BLaER1 treated with 17β-estradiol and CSF1 and Interleukin-3, amounts not matched to agents 10 nM and 100 nM (cell line): ENCODE results near the gene ATP1B4.

Source experiments
- H3K27ac ChIP-seq, 11 experiments: shearing (Covaris generic); formaldehyde crosslinking; 2 replicates each; pipeline ENCODE4 v1.8.1; 2022
- H3K27me3 ChIP-seq, 11 experiments: shearing (Covaris generic); formaldehyde crosslinking; 2 replicates each; pipeline ENCODE4 v1.8.1; 2022
- H3K36me3 ChIP-seq, 11 experiments: shearing (Covaris generic); formaldehyde crosslinking; 2 replicates each; pipeline ENCODE4 v1.8.1; 2022
- H3K4me1 ChIP-seq, 10 experiments: shearing (Covaris generic); formaldehyde crosslinking; 2 replicates each; pipeline ENCODE4 v1.8.1; 2022
- H3K4me2 ChIP-seq, 11 experiments: shearing (Covaris generic); formaldehyde crosslinking; 2 replicates each; pipeline ENCODE4 v1.8.1; 2022
- H3K4me3 ChIP-seq, 10 experiments: shearing (Covaris generic); formaldehyde crosslinking; 2 replicates each; pipeline ENCODE4 v1.8.1; 2022
- H3K9ac ChIP-seq, 11 experiments: shearing (Covaris generic); formaldehyde crosslinking; 2 replicates each; pipeline ENCODE4 v1.8.1; 2022
- H3K9me3 ChIP-seq, 11 experiments: shearing (Covaris generic); formaldehyde crosslinking; replicated peaks in 1 of 11; 2 replicates each; pipeline ENCODE4 v1.8.1; 2022
- H4K20me1 ChIP-seq, 11 experiments: shearing (Covaris generic); formaldehyde crosslinking; 2 replicates each; pipeline ENCODE4 v1.8.1; 2022
- Cebpa-rat ChIP-seq, 11 experiments: shearing (Covaris generic); IDR thresholded peaks; 2 replicates each; pipeline ENCODE4 v1.8.1; 2022

ATP1B4 gene

GRCh38 chrX:120402369-120402768 is 40.5 kb downstream of the ATP1B4 start:
- Histone ChIP-seq H3K9me3 (peaks cover 8 to 25% (median 19%) of the 10 kb centered on the region in 11 experiments; a peak in 17 of 22 replicates), H3K9ac (no peak overlapping the region), H4K20me1 (no peaks in the 10 kb centered on the region), H3K36me3 (no peaks in the 10 kb centered on the region), H3K27ac (no peak overlapping the region), H3K4me3 (no peak overlapping the region), H3K27me3 (no peaks in the 10 kb centered on the region), H3K4me2 (no peak overlapping the region), H3K4me1 (no peaks in the 10 kb centered on the region)
- no peak for TF ChIP-seq Cebpa-rat (IDR thresholded peaks at IDR 0.05)

GRCh38 chrX:120406638-120407037 is 44.7 kb downstream of the ATP1B4 start:
- no peaks in the 10 kb centered on the region; a peak in 1 of 22 replicates for H3K36me3 ChIP-seq
- H3K4me2 ChIP-seq, result no peak overlapping the region
- H3K9me3 ChIP-seq, result peaks cover 38 to 61% (median 47%) of the 10 kb centered on the region in 11 experiments
- no peak for TF ChIP-seq Cebpa-rat (IDR thresholded peaks at IDR 0.05)
- no peaks in the 10 kb centered on the region for H3K4me1 ChIP-seq
- H3K9ac ChIP-seq, result no peak overlapping the region
- H4K20me1 ChIP-seq, result no peaks in the 10 kb centered on the region
- H3K27me3 ChIP-seq, result no peaks in the 10 kb centered on the region
- H3K4me3 ChIP-seq, result no peak overlapping the region
- H3K27ac ChIP-seq, result no peak overlapping the region

DNA sequence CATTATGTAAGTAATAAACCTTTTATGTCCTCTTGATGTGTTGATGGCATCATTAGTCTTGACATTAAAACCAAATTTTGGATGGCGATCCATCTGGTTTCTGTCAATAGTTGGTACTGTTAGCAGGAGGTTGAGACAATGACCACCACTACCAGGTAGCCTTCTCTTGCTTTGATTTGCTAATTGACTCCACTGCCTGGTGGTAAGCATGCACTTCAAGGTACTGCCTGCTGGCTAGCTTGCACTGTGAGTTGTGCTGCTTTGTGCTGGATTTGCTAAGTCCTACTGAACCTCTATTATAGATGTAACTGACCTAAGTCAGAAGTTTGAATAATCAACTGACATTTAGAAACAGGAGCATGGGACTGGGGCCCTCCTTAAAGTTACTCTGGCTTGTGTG is 46.3 kb downstream of the ATP1B4 start:
- Histone ChIP-seq H3K27ac (no peak overlapping the region), H4K20me1 (no peaks in the 10 kb centered on the region), H3K4me3 (no peak overlapping the region), H3K4me1 (no peaks in the 10 kb centered on the region), H3K36me3 (no peaks in the 10 kb centered on the region; a peak in 1 of 22 replicates), H3K27me3 (no peaks in the 10 kb centered on the region), H3K9ac (no peak overlapping the region), H3K9me3 (peaks cover 38 to 72% (median 48%) of the 10 kb centered on the region in 11 experiments), H3K4me2 (no peak overlapping the region)
- TF ChIP-seq Cebpa-rat (IDR thresholded peaks at IDR 0.05), result no peak

DNA sequence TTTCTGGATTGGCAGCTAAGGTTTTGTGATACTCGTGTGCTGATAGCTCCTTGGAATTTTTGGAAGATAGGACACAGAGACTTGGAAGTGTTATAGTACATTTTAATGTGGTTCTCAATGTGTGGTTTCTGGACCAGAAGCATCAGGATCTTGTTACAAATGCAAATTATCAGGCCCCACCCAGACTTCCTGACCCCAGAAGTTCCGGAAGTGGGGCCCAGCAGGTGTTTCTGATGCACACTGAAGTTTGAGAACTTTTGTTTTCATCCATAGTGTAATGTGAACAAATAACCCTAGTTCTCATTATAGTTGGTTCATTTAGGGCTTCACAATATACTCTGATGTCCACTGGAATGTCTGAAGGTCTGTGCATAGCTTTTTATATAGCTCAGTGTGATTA is 57.6 kb downstream of the ATP1B4 start:
- Histone ChIP-seq H3K4me2 (peak overlapping the region in 7 of 11 experiments; percentile 9 to 40 (median 25); a peak in 8 of 22 replicates), H4K20me1 (no peaks in the 10 kb centered on the region), H3K9ac (no peak overlapping the region), H3K4me1 (peaks cover 0 to 10% (median 8%) of the 10 kb centered on the region in 10 experiments; a peak in 10 of 20 replicates), H3K9me3 (peaks cover 0 to 7% (median 4%) of the 10 kb centered on the region in 11 experiments; a peak in 6 of 22 replicates), H3K27me3 (no peaks in the 10 kb centered on the region), H3K27ac (no peak overlapping the region), H3K4me3 (no peak overlapping the region), H3K36me3 (no peaks in the 10 kb centered on the region)
- TF ChIP-seq Cebpa-rat (IDR thresholded peaks at IDR 0.05), result no peak

DNA sequence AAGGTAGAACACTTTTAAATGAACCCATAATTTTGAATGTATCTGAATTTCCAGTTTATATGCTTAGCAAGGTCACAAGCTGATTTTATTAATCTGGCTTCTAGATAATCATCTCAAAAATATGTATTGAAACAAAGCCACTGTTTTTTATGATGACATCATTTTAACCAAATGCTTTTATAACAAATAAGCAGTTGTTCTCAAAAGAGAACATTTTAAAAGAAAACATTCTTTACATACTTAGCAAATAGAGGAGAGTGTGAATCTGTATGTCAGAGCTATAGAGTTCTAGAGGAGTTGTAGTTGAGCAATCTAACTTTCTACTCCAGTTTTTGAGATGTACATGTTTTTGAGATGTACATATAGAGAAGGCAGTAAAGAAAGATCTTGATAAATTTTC is 64.7 kb downstream of the ATP1B4 start:
- Histone ChIP-seq H3K36me3 (no peaks in the 10 kb centered on the region), H3K4me1 (peaks cover 0 to 13% (median 4%) of the 10 kb centered on the region in 10 experiments; a peak in 8 of 20 replicates), H4K20me1 (no peaks in the 10 kb centered on the region), H3K27ac (no peak overlapping the region), H3K27me3 (no peaks in the 10 kb centered on the region), H3K9ac (no peak overlapping the region), H3K4me3 (no peak overlapping the region), H3K4me2 (no peak overlapping the region), H3K9me3 (no peaks in the 10 kb centered on the region)
- no peak for TF ChIP-seq Cebpa-rat (IDR thresholded peaks at IDR 0.05)

DNA sequence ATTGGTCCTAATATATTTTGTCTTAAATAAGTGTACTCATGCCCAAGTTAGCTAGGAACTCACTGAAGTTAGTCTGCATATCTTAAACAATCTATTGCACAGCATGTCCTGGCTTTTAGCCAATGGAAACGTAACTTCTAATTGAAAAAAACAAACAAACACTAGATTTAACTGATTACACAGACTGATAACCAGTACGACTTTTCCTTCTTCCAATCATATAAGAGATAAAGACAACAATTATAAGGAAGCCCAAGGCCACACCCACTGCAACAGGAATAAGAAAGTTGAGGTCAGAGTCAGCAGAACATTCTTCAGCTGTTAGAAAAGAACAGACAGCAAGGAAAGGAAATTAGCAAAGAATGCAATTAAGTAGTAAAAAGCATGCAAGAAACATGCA is 66.4 kb downstream of the ATP1B4 start:
- Histone ChIP-seq H3K27ac (no peak overlapping the region), H3K36me3 (peaks cover 0 to 8% (median 0%) of the 10 kb centered on the region in 11 experiments; a peak in 2 of 22 replicates), H3K4me2 (no peak overlapping the region), H3K27me3 (no peaks in the 10 kb centered on the region), H3K9ac (no peak overlapping the region), H3K9me3 (no peaks in the 10 kb centered on the region), H3K4me3 (no peak overlapping the region), H4K20me1 (no peaks in the 10 kb centered on the region), H3K4me1 (peaks cover 0 to 13% (median 4%) of the 10 kb centered on the region in 10 experiments; a peak in 8 of 20 replicates)
- TF ChIP-seq Cebpa-rat (IDR thresholded peaks at IDR 0.05), result no peak

DNA sequence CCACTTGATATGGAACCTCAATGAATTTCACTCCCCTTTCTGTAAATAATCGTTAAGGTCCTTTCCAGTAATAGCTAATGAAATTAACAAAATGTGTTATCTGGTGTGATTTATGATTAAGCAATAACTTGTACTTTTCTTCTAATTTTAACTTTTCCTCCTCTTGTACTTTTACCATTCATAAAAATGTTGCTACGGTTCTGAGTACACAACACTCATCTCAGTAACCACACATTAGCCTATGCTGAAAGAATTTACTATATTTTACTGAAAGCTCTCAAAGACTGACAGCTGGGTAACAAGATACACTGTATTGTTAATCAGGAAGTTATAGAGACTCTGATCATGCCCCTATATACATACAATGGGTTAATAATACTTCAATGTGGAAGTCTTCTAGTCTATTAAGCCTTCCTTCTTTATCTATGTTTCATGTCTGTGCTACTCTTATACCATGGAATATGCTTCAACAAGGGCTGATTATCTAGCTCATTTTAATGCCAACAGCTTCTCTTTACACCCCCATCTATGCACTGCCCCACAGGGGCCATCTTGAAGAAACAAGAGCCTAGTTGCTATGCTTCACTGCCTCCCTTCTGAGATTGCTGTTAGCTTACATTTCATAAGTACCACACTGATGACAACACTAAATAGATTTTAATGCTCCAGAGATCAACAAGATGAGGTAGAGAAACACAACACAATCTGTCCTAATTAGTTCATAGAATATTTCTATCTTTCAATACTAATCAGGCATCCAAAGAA is 68.1 kb downstream of the ATP1B4 start:
- H3K4me3 ChIP-seq, result no peak overlapping the region
- H3K36me3 ChIP-seq, result peaks cover 0 to 17% (median 0%) of the 10 kb centered on the region in 11 experiments; a peak in 3 of 22 replicates
- peak overlapping the region in 4 of 11 experiments; percentile 14 to 40 (median 26); a peak in 6 of 22 replicates for H3K4me2 ChIP-seq
- TF ChIP-seq Cebpa-rat (IDR thresholded peaks at IDR 0.05), result no peak
- no peaks in the 10 kb centered on the region for H3K27me3 ChIP-seq
- no peaks in the 10 kb centered on the region for H4K20me1 ChIP-seq
- peak overlapping the region in 1 of 11 experiments; percentile 4; a peak in 1 of 22 replicates for H3K27ac ChIP-seq
- no peak overlapping the region for H3K9ac ChIP-seq
- peaks cover 0 to 17% (median 5%) of the 10 kb centered on the region in 10 experiments; a peak in 8 of 20 replicates for H3K4me1 ChIP-seq
- no peaks in the 10 kb centered on the region for H3K9me3 ChIP-seq
